SK-N-SH treated with all-trans-retinoic acid at 6 μM for 48 hours (cell line): ENCODE results near the gene DOP1B.

Experiments used
- ARNTL ChIP-seq: fragments of 450-650 bp; formaldehyde crosslinking; IDR thresholded peaks from 2 replicates; pipeline ENCODE4 v1.5.0; 2020; ENCODE audit warnings: low read depth, mild to moderate bottlenecking, moderate library complexity, borderline replicate concordance
- RARB ChIP-seq: fragments of 250-450 bp; sonication (Bioruptor Pico); IDR thresholded peaks from 2 replicates; pipeline ENCODE4 v1.8.0; 2021; ENCODE audit warnings: mild to moderate bottlenecking, moderate library complexity
- ZC3H10 ChIP-seq: fragments of 250-450 bp; sonication (Bioruptor Pico); IDR thresholded peaks from 2 replicates; pipeline ENCODE4 v1.5.1; 2021; ENCODE audit warnings: mild to moderate bottlenecking, moderate library complexity
- ZNF70 ChIP-seq: fragments of 450-650 bp; formaldehyde crosslinking; IDR thresholded peaks from 2 replicates; pipeline ENCODE4 v1.5.0; 2020; ENCODE audit warnings: mild to moderate bottlenecking, moderate library complexity
- TF ChIP-seq, protein P1 (sequence below): fragments of 250-450 bp; sonication (Bioruptor Pico); IDR thresholded peaks from 2 replicates; pipeline ENCODE4 v1.5.1; 2021; ENCODE audit warnings: mild to moderate bottlenecking, moderate library complexity
- TF ChIP-seq, protein P2 (sequence below): fragments of 250-450 bp; sonication (Bioruptor Pico); IDR thresholded peaks from 2 replicates; pipeline ENCODE4 v1.5.1; 2020; ENCODE audit warnings: low read depth, mild to moderate bottlenecking, moderate library complexity

DNA sequence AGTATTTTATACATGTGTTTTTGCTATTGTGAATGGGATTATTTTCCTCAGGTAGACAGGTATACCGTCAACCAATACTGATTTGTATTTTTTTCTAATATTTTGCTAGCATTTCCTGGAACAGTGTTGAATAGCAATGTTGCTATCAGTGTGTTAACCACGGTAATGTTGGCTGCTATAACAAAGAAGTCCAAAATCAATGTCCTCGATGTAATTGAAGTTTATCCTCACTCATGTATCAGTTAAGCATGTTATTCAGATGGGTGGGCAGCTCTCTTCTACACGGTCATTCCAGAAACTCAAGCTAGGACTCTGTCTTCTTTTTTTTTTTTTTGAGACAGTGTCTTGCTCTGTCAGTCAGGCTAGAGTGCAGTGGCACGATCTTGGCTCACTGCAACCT is 24.3 kb downstream of the DOP1B start:
- TF ChIP-seq, protein P1, sequence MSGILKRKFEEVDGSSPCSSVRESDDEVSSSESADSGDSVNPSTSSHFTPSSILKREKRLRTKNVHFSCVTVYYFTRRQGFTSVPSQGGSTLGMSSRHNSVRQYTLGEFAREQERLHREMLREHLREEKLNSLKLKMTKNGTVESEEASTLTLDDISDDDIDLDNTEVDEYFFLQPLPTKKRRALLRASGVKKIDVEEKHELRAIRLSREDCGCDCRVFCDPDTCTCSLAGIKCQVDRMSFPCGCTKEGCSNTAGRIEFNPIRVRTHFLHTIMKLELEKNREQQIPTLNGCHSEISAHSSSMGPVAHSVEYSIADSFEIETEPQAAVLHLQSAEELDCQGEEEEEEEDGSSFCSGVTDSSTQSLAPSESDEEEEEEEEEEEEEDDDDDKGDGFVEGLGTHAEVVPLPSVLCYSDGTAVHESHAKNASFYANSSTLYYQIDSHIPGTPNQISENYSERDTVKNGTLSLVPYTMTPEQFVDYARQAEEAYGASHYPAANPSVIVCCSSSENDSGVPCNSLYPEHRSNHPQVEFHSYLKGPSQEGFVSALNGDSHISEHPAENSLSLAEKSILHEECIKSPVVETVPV (CRISPR knock-in tag), result no peak
- TF ChIP-seq ZC3H10 (CRISPR knock-in tag) (no peak), ARNTL (CRISPR knock-in tag) (no peak), ZNF70 (CRISPR knock-in tag) (no peak), RARB (CRISPR knock-in tag) (no peak)
- TF ChIP-seq, protein P2, sequence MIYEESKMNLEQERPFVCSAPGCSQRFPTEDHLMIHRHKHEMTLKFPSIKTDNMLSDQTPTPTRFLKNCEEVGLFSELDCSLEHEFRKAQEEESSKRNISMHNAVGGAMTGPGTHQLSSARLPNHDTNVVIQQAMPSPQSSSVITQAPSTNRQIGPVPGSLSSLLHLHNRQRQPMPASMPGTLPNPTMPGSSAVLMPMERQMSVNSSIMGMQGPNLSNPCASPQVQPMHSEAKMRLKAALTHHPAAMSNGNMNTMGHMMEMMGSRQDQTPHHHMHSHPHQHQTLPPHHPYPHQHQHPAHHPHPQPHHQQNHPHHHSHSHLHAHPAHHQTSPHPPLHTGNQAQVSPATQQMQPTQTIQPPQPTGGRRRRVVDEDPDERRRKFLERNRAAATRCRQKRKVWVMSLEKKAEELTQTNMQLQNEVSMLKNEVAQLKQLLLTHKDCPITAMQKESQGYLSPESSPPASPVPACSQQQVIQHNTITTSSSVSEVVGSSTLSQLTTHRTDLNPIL, result no peak
